SU-DHL-6 (cell line): Measurements from ENCODE around the gene VSTM1.

Experiments used
- CTCF ChIP-seq: fragments of 200-600 bp; sonication (generic); IDR thresholded peaks from one replicate; pipeline ENCODE4 v1.5.1; 2017; ENCODE audit warnings: antibody characterized with exemption, mild to moderate bottlenecking, low read length, moderate library complexity; ENCODE audit not compliant: insufficient read depth, poor library complexity, severe bottlenecking
- EZH2phosphoT487 ChIP-seq: fragments of 200-600 bp; sonication (generic), shearing (Covaris generic); conservative IDR thresholded peaks from 2 replicates; pipeline ENCODE4 v1.6.1; 2018; ENCODE audit warnings: mild to moderate bottlenecking, antibody characterized with exemption, low read length, moderate library complexity, mixed read lengths

GRCh38 chr19:54013866-54014265 lies 49.8 kb downstream of the VSTM1 start:
- TF ChIP-seq CTCF (no peak), EZH2phosphoT487 (no peak)
